ENCODE results near the gene HEXIM2. TPM values are rescaled to one million over a fixed set of nuclear protein-coding genes. Genes with fewer than 3 reads are reported as not detected.
A peak's percentile ranks its signal among the peaks of the same experiment; 100 is the strongest.
"Not testable (repeated sequence)": the region's sequence is repeated elsewhere in the genome, so short reads cannot be mapped to it uniquely, and the experiment has no call there.

The HEXIM2 gene
- total and polyA plus RNA-seq, 2 experiments from 2014 or later: 17.6 to 22.3 TPM

- no peak overlapping the region for H3K4me3 ChIP-seq
- no peaks in the 10 kb centered on the region for H3K27me3 ChIP-seq
- no peak for TF ChIP-seq CTCF (IDR thresholded peaks at IDR 0.05; ENCODE audit: low read depth, low read length)
- no peak overlapping the region for H3K27ac ChIP-seq
- DNase-seq (ENCODE audit: low read depth in 1 of 2, low spot score in 1 of 2): no peak
- no peaks in the 10 kb centered on the region for H3K36me3 ChIP-seq
- no peaks in the 10 kb centered on the region for H3K4me1 ChIP-seq (ENCODE audit: low read depth)
- no peaks in the 10 kb centered on the region for H3K9me3 ChIP-seq (ENCODE audit: low read depth)
Measured at GRCh38 chr17:45119964-45120363, 41.7 kb upstream of the HEXIM2 start.

GRCh38 chr17:45120558-45120957 is 41.1 kb upstream of the HEXIM2 start:
- Histone ChIP-seq H3K27ac (no peak overlapping the region), H3K9me3 (ENCODE audit: low read depth) (no peaks in the 10 kb centered on the region), H3K36me3 (no peaks in the 10 kb centered on the region), H3K27me3 (no peaks in the 10 kb centered on the region), H3K4me3 (no peak overlapping the region), H3K4me1 (ENCODE audit: low read depth) (no peaks in the 10 kb centered on the region)
- no peak for TF ChIP-seq CTCF (IDR thresholded peaks at IDR 0.05; ENCODE audit: low read depth, low read length)
- DNase-seq (ENCODE audit: low read depth in 1 of 2, low spot score in 1 of 2): no peak

GRCh38 chr17:45121055-45121454 is 40.6 kb upstream of the HEXIM2 start:
- H3K4me3 ChIP-seq: no peak overlapping the region
- no peak for TF ChIP-seq CTCF (IDR thresholded peaks at IDR 0.05; ENCODE audit: low read depth, low read length)
- no peak overlapping the region for H3K27ac ChIP-seq
- no peaks in the 10 kb centered on the region for H3K27me3 ChIP-seq
- DNase-seq (ENCODE audit: low read depth in 1 of 2, low spot score in 1 of 2): no peak
- H3K4me1 ChIP-seq (ENCODE audit: low read depth): no peaks in the 10 kb centered on the region
- H3K9me3 ChIP-seq (ENCODE audit: low read depth): no peaks in the 10 kb centered on the region
- H3K36me3 ChIP-seq: no peaks in the 10 kb centered on the region

DNA sequence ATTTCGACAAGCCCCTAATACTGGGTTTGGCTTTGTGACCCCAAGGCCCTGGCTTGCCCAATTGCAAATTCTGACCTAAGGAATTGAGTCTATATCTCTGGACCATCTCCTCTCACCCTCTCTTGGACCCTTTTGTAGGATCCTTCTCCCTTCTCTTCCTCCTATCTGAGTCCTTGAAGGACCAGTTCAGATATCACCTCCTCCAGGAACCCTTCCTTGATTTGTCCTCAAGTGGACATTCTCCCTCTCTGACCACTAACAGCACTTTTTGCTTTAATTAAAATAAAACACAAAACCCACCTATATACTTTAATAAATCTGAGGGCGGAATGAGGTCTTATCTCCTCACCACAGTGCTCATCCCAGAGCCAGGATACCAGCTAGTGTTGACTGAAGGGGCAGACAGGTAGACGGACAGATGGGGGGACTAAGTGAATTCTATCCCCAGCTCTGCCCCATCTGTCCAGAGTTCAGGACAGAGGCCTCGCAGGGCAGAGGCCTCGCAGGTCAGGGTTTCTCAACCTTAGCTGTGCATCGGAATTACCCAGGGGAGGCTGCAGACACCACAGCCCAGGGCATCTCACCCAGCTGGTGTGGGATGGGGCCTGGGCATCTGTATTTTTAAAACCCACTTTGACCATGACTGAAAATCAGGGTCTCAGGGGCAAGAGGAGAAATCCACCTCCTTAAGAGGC is 38.5 kb upstream of the HEXIM2 start:
- DNase-seq (ENCODE audit: low read depth in 1 of 2, low spot score in 1 of 2): no peak
- H3K9me3 ChIP-seq (ENCODE audit: low read depth): no peaks in the 10 kb centered on the region
- no peaks in the 10 kb centered on the region for H3K27me3 ChIP-seq
- H3K4me1 ChIP-seq (ENCODE audit: low read depth): peaks cover 14% of the 10 kb centered on the region
- H3K36me3 ChIP-seq: no peaks in the 10 kb centered on the region
- TF ChIP-seq CTCF (IDR thresholded peaks at IDR 0.05; ENCODE audit: low read depth, low read length): no peak
- H3K4me3 ChIP-seq: no peak overlapping the region
- no peak overlapping the region for H3K27ac ChIP-seq

DNA sequence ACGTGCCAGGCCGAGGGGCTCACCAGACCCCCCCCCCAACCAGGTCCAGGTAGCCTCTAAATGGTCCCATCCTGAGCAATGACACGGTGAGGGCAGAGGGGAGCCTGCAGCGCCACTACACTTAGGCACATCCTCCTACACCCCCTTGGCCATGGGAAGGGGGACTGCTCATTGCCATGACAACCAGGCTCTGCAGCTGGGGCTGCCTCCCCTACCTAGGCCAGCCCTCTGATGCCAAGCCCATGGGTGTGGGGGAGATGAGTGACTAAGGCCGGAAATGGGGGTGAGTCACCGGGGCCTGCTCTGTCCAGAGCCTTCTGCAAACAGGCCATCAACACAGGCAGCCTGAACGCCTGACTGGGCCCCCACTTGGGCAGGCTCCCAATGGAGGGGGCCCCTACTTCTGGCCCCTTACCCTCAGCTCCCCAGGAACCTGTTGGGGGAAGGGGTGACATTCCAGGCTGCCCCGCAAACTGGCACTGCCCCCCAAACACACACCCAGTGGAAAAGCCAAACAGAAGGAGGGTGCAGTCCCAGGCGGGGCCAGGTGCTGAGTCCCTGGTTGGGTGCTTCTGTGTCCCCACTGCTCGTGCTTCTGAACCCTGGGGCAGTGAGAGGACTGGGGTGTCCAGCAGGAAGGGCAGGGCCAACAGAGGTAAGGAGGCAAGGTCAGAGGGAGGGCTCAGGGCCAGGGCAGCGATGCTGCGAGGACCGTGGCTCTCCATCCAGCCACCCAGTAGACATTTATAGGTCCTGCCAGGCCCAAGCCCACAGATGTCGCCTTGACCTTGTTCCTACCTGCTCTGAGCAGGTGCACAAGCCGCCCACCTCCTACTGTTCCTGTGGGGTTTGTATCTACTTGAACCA is 37.5 kb upstream of the HEXIM2 start:
- TF ChIP-seq CTCF (IDR thresholded peaks at IDR 0.05; ENCODE audit: low read depth, low read length): no peak
- Histone ChIP-seq H3K27me3 (no peaks in the 10 kb centered on the region), H3K36me3 (no peaks in the 10 kb centered on the region), H3K4me1 (ENCODE audit: low read depth) (peaks cover 14% of the 10 kb centered on the region), H3K9me3 (ENCODE audit: low read depth) (no peaks in the 10 kb centered on the region), H3K27ac (no peak overlapping the region), H3K4me3 (no peak overlapping the region)
- peak in 1 of 2 donors; percentile 89 for DNase-seq (ENCODE audit: low read depth in 1 of 2, low spot score in 1 of 2)

DNA sequence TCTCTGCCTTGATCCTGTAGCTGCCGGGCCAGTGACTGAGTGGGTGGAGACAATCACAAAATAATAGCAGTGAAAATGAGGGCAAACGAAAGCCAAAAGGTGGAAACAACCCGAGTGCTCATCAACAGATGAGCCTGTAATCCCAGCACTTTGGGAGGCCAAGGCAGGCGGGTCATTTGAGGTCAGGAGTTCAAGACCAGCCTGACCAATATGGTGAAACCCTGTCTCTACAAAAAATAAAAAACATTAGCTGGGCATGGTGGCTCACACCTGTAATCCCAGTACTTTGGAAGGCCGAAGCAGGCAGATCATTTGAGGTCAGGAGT is 36.9 kb upstream of the HEXIM2 start:
- H3K4me3 ChIP-seq; H3K9me3 ChIP-seq (ENCODE audit: low read depth); H3K36me3 ChIP-seq; DNase-seq (ENCODE audit: low read depth in 1 of 2, low spot score in 1 of 2); H3K27me3 ChIP-seq; H3K27ac ChIP-seq: not testable (repeated sequence)
- H3K4me1 ChIP-seq (ENCODE audit: low read depth): peaks cover 14% of the 10 kb centered on the region

All from cardiac muscle cell (in vitro differentiated cells and primary cell).